NB4 (cell line): ENCODE data around the gene TBC1D2B.

Source experiments
- MAX ChIP-seq: IDR thresholded peaks from 2 replicates; pipeline ENCODE4 v1.6.1; 2011; ENCODE audit warnings: low read depth, low read length
- MYC ChIP-seq: IDR thresholded peaks from 2 replicates; pipeline ENCODE4 v1.6.1; 2011; ENCODE audit warnings: low read depth, low read length
- POLR2A ChIP-seq: IDR thresholded peaks from 2 replicates; pipeline ENCODE4 v1.6.1; 2011; ENCODE audit warnings: mild to moderate bottlenecking; ENCODE audit not compliant: insufficient read length; ENCODE audit errors: extremely low read depth
- TF ChIP-seq, protein P1 (sequence below): IDR thresholded peaks from one replicate; pipeline ENCODE4 v1.5.1; 2012; ENCODE audit warnings: low read depth, low read length

DNA sequence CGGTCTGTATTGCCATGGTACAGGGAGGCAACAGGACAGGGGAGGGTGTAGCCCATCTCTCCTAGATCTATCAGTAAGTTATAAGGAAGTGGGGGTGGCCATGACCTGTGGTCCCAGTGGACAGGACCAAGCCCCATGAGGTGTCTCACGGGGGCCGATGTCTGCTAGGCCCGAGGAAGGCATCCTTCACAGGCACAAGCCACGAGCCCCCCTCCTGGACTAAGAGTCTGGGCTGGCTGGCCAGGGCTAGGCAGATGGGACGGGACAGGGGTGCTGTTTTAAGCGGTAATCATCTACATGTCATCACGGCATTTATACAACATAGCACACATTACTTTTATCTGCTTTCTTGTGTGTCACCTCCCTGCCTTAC, 2.6 kb upstream of the TBC1D2B start:
- TF ChIP-seq, protein P1, sequence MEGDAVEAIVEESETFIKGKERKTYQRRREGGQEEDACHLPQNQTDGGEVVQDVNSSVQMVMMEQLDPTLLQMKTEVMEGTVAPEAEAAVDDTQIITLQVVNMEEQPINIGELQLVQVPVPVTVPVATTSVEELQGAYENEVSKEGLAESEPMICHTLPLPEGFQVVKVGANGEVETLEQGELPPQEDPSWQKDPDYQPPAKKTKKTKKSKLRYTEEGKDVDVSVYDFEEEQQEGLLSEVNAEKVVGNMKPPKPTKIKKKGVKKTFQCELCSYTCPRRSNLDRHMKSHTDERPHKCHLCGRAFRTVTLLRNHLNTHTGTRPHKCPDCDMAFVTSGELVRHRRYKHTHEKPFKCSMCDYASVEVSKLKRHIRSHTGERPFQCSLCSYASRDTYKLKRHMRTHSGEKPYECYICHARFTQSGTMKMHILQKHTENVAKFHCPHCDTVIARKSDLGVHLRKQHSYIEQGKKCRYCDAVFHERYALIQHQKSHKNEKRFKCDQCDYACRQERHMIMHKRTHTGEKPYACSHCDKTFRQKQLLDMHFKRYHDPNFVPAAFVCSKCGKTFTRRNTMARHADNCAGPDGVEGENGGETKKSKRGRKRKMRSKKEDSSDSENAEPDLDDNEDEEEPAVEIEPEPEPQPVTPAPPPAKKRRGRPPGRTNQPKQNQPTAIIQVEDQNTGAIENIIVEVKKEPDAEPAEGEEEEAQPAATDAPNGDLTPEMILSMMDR = no peak
- TF ChIP-seq POLR2A (no peak), MYC (no peak), MAX (no peak)
